Activated CD4-positive, alpha-beta T cell treated with anti-CD3 and anti-CD28 coated beads for 48 hours (primary cell): Measurements from ENCODE around the gene PKHD1.

Experiments used
- DNase-seq: peaks from one replicate; pipeline ENCODE4 v3.0.0-alpha.2; 2020

PKHD1 gene, protein sequence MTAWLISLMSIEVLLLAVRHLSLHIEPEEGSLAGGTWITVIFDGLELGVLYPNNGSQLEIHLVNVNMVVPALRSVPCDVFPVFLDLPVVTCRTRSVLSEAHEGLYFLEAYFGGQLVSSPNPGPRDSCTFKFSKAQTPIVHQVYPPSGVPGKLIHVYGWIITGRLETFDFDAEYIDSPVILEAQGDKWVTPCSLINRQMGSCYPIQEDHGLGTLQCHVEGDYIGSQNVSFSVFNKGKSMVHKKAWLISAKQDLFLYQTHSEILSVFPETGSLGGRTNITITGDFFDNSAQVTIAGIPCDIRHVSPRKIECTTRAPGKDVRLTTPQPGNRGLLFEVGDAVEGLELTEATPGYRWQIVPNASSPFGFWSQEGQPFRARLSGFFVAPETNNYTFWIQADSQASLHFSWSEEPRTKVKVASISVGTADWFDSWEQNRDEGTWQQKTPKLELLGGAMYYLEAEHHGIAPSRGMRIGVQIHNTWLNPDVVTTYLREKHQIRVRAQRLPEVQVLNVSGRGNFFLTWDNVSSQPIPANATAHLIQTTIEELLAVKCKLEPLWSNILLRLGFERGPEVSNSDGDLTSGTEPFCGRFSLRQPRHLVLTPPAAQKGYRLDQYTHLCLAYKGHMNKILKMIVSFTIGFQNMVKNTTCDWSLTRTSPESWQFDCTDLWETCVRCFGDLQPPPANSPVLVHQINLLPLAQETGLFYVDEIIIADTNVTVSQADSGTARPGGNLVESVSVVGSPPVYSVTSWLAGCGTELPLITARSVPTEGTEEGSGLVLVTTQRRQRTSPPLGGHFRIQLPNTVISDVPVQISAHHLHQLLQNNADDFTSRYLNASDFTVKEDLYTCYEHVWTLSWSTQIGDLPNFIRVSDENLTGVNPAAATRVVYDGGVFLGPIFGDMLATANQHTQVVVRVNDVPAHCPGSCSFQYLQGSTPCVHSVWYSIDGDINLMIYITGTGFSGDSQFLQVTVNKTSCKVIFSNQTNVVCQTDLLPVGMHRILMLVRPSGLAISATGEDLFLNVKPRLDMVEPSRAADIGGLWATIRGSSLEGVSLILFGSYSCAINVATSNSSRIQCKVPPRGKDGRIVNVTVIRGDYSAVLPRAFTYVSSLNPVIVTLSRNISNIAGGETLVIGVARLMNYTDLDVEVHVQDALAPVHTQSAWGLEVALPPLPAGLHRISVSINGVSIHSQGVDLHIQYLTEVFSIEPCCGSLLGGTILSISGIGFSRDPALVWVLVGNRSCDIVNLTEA (N-terminal part only)

DNA sequence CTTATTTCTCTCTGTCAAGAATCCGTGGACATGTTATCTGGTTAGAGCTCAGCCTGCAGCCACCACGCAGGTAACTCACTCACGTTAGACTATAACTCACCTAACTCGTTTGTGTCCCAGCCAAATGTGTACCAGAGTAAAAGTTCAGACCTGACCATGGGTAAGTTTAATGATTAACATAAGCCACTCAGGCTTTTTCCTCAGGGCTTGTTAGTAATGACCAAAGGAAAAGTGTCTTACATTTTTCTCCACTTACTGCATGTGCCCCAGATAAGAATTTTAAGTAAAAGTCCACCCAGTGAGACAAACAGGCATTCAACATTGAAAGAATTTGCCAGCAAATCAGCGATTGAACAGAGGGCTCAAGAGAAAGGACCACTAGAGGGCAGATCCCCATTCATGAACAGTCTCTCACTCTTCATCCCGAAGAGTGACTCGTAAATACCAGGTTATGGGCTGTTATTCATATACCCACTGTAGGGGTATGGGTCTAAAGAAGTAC lies at the start of gene PKHD1:
PKHD1 (minus strand) TSS at position 116 of the 502 bp plus-strand sequence. CDS start 2,680 bp downstream, outside the sequence.
- no peak for DNase-seq

DNA sequence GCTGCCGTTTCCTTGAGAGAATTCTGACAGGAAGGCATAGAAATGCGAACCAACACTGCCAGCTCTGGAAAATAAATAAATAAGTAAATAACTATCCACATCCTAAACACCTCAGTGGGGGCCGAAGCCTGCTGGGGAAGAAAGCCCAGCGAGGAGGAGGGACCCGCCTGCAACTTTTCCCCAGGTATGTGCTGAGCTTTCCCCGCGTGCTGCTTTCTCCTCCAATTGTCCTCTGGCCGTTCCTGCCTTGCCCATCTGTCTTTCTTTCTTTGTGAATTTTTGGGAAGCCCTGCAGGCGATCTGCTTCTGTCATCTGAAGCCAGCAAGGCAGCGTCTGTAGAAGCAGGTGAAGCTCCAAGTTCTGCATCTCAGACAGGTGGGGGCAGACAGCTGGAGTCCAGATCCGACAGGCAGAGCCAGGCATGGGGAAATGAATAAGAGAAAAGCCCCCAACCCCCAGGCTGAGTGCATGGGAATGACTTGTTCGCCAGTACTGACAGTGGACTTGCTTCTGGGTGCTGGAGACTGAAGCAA lies 49.6 kb upstream of the PKHD1 start:
- DNase-seq: no peak

DNA sequence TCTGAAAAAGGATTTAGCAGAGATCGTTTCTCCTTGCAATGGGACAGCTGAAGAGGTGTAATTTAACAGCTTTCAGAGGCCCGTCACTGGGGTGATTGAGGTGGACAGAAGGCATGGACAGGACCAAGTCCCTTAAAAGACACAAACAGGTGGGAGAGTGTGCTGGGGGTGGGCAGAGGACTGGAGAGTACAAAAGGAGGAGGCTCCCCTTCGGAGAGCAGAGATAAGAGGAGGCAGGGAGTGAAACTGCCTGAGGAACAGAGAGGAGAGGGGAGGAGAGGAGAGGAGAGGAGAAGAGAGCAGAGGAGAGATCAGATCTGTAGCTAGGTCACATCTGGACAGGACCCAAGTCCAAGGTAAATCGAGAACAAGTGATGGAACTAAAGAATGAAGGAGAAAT lies 48.6 kb upstream of the PKHD1 start:
- DNase-seq: no peak

DNA sequence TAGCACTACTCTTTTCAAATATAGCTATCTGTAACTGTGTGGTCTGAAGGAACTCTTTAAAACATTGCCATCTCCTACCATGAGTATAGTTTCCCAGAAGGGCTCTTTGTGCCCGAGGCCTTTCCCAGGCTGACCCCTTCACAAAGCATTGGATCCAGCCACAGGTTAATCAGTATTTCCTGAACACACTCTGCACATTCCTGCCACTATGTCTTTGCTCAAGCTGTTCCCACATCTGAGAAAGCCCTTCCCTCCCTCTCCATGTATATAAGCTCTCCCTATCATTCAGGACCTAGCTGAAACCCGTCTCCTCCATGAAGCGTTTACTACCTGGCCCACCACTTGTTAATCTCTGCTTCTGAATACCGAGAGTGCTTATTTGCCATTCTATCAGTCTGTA lies 47.8 kb upstream of the PKHD1 start:
- DNase-seq: no peak

DNA sequence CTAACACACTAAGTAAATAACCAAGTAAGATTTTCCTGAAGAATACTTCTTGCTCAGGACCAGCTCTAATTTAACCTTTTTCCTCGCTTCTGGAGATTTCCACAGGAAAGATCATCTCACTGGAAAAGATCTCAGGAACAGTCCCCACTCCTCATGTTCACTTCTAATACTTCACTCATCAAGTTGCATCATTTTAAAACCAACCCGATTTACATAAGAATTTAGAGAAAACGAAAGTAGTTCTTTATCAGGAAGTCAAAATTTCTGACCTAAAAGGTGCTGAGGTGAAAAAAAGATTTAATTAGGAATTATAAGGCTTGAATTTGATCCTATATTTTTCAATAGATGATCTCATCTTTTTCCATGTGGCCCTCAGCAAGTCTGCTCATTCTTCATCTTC lies 46.6 kb upstream of the PKHD1 start:
- DNase-seq: no peak

DNA sequence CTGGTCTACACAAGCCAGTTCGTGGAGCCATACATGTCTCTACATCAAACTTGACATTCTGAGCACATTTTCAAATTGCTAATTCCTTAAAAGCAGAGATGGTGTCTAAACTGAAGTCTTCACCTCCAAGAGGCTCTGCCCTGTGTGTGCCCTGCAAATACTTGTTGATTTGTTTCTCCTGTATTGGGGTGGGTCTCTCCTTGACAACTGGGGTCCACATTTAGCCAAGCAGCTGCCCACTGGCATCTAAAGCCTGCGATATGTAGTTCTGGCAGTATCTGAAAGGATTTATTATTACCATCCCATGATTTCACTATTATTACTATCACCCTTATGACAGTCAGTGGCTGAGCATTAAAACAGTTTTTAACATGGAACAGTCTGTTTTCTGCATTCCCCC lies 45.9 kb upstream of the PKHD1 start:
- no peak for DNase-seq

DNA sequence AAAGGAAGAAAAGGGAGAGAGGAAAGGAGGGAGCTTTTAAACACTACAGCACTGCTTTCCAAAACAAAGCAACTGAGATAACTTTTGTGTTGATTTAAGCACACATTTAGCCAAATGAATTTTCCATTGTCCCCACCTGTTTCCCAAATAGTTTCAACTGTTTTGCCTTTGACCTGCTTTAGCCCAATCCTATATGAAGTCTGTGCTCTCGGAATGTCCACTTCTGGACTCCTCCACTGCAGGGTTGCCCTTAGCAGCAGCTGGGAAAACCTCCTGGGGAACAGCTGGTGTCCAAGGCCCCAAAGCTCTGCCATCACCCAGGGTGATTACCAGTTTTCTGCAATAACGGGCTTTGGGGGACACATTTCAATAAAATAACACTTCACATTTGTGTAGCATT lies 44.9 kb upstream of the PKHD1 start:
- DNase-seq: no peak

DNA sequence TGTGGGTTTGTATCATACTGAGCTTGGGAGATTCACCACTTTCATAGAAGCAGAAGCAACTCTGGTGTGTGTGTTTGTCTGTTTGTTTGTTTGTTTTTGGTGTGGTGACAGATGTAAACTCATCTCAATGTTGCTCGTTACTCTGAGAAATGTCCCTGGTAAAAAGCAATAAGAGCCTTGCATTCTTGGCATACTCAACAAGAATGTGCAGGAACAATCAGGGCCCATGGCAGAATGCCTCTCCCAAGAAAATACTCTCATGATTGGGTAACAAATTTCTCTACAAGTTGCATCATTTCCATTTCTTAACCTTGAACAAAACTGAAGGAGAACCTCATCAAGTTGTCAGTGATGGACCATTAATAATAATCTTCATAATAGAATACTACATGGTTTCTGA lies 43.0 kb upstream of the PKHD1 start:
- DNase-seq: no peak

DNA sequence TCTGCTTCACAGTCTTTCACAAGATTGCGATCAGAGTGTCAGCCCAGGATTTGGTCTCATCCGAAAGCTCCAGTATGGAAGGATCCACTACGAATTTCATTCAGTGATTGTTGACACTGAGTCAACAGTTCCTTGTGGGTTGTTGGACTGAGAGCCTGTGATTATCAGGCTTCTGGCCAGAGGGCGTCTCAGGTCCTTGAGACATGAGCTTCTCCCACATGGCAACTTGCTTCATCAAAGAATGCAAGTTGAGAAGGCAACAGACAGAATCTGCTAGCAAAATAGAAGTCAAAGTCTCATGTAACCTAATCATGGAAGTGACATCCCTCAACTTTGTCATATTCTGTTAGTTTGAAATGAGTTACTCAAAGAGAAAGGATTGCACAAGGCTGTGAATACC lies 40.5 kb upstream of the PKHD1 start:
- no peak for DNase-seq

DNA sequence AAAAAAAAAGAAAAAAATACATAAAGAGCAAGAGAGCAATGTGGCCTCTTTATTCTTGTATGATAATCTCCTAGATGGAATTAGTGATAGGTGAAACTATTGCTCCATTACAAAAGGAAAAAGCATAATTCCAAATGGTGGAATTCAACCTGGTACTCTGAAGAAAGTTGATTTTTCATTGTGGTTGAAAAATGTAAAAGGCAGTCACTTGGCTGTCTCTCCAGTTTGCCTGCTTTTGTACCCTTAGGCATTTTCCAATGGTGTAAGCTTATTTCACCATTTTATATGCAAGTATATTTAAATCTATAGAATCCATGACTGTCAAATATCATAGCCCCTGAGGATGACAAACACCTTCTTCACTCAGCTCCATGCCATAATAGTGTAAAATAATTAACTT lies 38.8 kb upstream of the PKHD1 start:
- no peak for DNase-seq

DNA sequence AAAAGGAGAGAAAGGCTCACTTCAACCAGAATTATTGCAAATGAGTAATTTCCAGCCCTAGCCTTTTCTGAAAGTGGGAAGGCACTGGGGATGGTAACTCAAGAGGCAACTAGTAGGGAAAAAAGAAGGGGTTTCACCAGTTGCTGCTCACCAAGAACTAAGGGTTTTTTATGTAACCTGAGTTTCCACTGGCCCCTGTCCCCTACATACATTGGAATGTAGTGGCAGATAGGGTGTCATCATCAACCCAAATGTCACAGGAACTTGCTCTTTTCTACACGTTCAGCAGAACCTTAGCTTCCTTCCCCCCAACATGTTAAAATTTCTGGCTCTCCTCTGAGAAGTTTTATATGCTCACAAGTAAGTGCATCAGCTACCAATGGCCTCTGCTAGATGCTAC lies 38.2 kb upstream of the PKHD1 start:
- no peak for DNase-seq

DNA sequence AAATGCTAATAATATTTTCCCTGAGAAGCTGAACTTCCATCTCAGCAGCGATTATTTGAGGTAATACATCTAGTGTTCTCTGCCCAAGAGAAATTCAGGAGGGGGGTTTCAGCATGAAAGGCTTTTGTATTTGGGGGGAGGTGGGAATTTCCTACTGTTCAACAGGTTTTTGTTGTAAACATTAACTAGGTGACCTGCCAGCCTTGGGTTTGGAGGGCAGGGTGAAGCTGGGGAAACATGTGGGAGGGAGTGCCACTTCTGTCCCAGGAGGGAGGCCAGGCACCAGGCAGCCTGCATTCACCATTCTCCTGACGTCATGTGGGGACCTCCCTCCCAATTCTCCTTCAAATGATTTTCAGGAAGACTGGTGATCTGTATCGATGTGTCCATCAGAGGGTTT lies 37.7 kb upstream of the PKHD1 start:
- no peak for DNase-seq

DNA sequence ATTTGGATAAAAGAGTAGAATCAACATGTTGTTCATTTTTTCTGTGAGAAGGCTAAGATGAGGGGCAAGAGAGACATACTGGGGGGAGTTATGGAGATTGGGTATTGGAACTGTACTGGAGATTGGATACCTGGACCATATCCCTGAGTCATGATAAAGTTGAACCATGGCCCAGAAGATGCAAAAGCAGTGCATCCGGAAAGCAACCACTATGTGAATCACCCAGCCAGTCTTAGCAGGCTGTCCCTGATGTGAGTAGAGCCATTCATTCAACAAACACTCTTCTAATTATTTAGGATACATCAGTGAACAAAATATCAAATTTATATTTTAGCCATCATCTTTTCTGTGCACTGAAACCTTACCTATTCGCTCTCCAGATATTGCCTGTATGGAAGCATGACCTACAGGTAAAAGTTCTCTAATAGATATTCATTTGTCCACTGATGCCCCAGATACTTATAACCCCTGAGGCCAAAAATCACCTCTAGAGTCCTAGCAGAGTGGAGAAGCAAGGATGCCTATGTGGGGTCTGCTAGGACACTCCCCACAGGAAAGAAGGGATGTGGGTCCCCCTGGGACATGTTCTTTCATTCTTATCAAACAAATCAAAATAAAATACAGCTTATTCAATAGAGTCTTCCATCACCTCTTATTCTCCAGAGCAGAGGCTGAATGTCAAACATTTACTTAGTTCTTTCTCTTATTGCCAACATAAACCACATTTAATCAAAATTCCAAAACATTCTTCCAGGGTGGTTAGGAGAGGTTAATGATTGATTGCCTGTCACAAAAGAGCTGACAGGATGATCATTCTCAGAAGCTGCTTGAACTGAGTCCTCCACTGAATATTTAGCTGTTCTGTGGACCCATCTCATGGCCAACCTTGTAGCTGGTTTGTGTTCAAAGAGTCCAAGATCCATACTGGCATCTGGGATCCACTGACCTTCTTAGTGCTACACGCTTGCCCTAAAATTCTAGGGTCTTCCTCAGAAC lies 37.0 kb upstream of the PKHD1 start:
- DNase-seq: no peak

DNA sequence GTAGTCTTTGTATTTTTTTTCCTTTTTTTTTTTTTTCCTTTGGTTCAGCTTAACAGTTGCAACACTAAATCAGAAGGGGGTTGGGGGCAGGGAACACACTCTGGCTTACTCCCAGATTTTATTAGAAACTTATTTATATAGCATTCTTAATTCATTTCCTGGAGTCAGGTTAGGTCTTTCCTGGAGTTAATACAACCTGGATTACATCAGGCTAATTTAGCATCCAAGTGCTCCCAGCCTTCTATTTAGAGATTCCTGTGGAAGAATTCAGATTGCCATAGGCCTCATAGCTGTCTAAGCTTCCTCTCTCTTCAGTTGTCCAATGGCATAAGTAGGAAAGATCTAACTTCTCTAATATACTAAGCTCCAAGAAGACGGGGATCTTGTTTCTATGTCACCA lies 35.8 kb upstream of the PKHD1 start:
- no peak for DNase-seq

DNA sequence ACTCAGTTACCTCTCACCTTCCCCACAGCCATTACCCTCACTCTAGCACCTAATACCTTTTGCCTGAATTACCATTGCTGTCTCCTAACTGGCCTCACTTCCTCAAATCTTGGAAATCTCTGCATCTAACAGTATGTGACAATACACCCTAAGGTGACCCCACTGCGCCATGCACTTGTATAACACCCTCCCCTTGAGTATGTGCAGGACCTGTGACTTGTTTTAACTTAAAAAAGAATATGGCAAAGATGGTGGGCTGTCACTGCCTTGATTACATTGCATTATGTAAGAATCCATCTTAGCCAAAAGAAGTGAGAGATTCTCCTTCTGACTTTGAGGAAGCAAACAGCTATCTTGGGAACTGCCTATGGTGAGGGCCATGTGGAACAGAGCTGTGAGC lies 29.9 kb upstream of the PKHD1 start:
- DNase-seq: no peak

DNA sequence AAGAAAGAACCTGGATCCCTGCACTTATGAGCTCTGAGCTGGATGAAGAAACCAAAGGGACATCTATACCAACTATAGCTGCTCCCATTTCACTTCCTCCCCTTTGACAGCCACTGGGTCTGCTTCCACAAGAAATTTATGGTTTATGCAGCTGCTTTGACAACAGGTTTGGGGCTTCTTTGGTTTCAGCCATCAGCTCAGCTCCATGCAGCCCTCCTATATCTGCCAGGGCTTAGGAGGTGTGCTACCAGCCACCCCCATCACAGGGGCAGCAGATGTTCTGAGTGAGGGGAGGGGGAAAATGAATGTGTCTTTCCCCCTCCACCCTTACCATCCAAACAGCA lies 29.2 kb upstream of the PKHD1 start:
- DNase-seq: no peak

DNA sequence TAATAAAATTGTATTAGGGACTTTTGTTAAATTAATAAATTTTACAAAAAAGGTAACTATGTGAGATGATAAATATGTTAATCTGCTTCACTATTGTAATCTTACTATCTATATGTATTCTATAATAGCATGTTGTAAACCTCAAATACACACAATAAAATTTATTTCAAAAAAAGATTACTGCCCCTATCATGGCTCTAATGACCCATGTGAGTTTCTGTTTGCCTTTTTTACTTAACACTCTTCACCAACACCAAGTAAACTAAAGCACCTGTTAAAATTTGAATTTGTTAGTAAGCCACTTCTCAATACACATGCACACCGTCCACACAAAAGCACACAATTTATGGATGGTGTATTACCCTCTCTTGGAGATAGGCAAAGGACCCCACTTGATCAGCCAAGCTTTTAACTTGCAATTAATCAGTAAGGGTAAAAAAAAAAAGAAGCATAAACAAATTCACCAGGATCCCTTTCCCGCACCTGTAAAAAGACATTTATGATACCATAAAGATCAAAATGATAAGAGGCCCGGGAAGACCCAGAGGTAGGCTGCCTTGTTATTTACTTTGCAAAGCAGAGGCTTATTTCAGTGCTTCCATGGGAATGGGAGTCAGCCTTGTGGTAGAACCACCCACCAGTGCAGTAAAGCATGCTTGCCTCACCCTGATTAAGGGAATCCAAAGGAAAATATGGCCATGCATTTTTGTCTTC lies 28.6 kb upstream of the PKHD1 start:
- no peak for DNase-seq

DNA sequence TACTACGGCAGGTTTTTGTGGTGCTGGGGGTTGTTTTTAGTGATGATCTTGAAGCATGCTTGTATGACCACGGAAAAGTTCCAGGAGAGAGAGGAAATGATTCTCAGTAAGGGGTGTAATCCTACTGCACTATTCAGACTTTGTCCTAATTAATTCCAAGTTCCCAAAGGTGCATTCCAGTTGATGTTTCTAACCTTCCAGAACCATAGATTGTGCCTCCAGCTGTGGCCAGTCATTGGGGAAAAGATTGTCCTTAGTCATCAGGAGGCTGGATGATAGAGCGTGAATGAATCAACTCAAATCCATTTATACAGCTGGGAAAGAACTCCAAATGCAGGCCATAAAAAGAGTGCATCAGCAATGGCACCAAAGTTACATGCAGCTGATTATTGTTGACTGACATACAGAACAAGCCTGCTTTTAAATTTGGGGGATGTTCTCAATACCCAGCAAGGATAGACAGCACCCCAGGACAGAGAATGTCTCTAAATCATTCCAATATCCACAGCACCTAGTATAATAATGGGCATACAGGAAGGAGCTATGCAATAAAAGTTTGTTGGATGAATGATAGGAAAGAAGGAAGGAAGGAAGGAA lies 27.8 kb upstream of the PKHD1 start:
- DNase-seq: no peak

DNA sequence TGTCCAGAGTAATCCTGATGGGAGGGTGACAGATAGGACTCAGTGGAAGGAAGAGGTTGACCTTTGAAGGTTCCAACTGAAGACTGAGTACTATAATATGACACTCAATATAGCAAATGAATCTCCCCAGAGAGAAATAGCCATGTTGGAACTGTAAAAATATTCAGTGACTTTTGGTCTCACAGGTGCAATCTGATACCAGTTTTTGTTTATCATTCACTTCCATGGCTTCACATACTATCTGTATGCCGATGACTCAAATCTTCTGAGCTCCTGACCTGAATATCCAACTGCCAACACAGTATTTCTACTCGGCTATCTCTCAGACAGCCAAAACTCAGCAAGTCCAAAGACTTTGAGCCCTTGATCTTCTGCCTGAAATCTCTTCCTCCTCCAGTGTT lies 21.8 kb upstream of the PKHD1 start:
- DNase-seq: no peak

DNA sequence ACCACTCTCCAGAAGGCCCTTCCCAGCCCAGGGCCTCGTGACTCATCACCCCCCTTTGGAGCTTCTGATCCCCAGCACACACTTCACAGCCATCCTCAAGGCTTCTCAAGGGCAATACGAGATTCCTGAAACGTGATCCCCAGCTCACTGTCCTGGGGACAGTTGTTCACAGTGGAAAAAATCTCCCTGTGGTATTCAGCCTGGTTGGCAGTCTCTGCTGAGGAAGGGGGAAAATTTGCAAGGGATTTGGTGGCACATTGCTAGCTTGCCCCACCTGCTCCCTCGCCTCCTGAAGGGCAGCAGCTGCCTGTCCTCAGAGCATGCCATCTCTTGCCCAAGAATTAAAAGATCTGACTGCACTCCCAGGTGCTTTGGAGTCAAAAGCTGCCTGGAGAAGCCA lies 20.7 kb upstream of the PKHD1 start:
- no peak for DNase-seq

DNA sequence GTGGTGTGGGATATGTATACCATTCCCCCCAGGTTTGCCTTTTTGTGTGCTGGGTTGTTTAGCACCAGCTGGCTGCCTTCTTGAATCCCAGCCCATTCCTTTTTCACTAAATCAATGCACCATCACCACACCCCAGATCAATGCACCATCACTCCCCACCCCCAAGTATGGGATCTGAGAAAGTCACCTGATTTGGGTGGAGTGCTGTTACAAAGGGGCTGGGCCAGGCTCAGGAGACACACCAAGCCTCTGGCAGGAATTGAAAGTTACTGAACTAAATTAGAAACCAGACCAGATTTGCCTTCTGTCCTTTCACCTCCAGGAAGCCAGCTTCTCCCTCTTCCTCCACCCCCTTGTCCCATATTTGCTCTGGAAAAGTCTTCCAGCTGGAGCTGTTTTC lies 19.6 kb upstream of the PKHD1 start:
- DNase-seq: no peak
